Memory B cell (primary cell): ENCODE results near the gene SEC61A1.

Experiments
- ATAC-seq: fragments of 150-1000 bp; cut with Tn5 transposase; 2 replicates; pipeline ENCODE4 v1.10.0; 2021; ENCODE audit warnings: low read depth, mild to moderate bottlenecking, moderate library complexity
- DNase-seq, 2 donors: peaks; one replicate each; pipeline ENCODE4 v3.0.0; 2022; ENCODE audit warnings: low spot score in 2 of 2
- H3K27ac Mint-ChIP-seq: one replicate; pipeline ENCODE4 v1.8.0; 2022; ENCODE audit warnings: mild to moderate bottlenecking, moderate library complexity, mixed read lengths
- H3K27me3 Mint-ChIP-seq: one replicate; pipeline ENCODE4 v1.8.0; 2022; ENCODE audit warnings: mixed read lengths
- H3K36me3 Mint-ChIP-seq: one replicate; pipeline ENCODE4 v1.8.0; 2022; ENCODE audit warnings: mild to moderate bottlenecking, mixed read lengths
- H3K4me1 Mint-ChIP-seq: one replicate; pipeline ENCODE4 v1.8.0; 2022; ENCODE audit warnings: mixed read lengths
- H3K4me3 Mint-ChIP-seq: one replicate; pipeline ENCODE4 v1.8.0; 2022; ENCODE audit warnings: mild to moderate bottlenecking, moderate library complexity, mixed read lengths
- H3K9me3 Mint-ChIP-seq: one replicate; pipeline ENCODE4 v1.8.0; 2022; ENCODE audit warnings: mixed read lengths

The SEC61A1 gene

GRCh38 chr3:128095222-128095703 lies 43.0 kb downstream of the SEC61A1 start:
- peaks cover 21% of the 10 kb centered on the region for H3K36me3 Mint-ChIP-seq
- H3K4me1 Mint-ChIP-seq: no peaks in the 10 kb centered on the region
- no peaks in the 10 kb centered on the region for H3K27me3 Mint-ChIP-seq
- DNase-seq: peak; percentile 71 to 82
- H3K27ac Mint-ChIP-seq: no peak overlapping the region
- ATAC-seq: peak; percentile 100
- H3K4me3 Mint-ChIP-seq: no peak overlapping the region
- H3K9me3 Mint-ChIP-seq: no peaks in the 10 kb centered on the region

GRCh38 chr3:128098234-128098633 lies 46.0 kb downstream of the SEC61A1 start:
- H3K4me1 Mint-ChIP-seq: no peaks in the 10 kb centered on the region
- peaks cover 26% of the 10 kb centered on the region for H3K36me3 Mint-ChIP-seq
- H3K27me3 Mint-ChIP-seq: no peaks in the 10 kb centered on the region
- no peaks in the 10 kb centered on the region for H3K9me3 Mint-ChIP-seq
- H3K4me3 Mint-ChIP-seq: no peak overlapping the region
- no peak overlapping the region for H3K27ac Mint-ChIP-seq
- DNase-seq: no peak
- ATAC-seq: no peak

- DNase-seq: no peak
- Mint-ChIP-seq H3K27me3 (no peaks in the 10 kb centered on the region), H3K36me3 (peaks cover 38% of the 10 kb centered on the region), H3K9me3 (no peaks in the 10 kb centered on the region), H3K4me1 (no peaks in the 10 kb centered on the region), H3K27ac (no peak overlapping the region), H3K4me3 (no peak overlapping the region)
- ATAC-seq: no peak
Observed at GRCh38 chr3:128100161-128100560, 47.9 kb downstream of the SEC61A1 start.

GRCh38 chr3:128100638-128101037 lies 48.4 kb downstream of the SEC61A1 start:
- no peak for ATAC-seq
- DNase-seq: no peak
- H3K36me3 Mint-ChIP-seq: peaks cover 38% of the 10 kb centered on the region
- no peaks in the 10 kb centered on the region for H3K27me3 Mint-ChIP-seq
- no peak overlapping the region for H3K27ac Mint-ChIP-seq
- H3K4me1 Mint-ChIP-seq: no peaks in the 10 kb centered on the region
- no peaks in the 10 kb centered on the region for H3K9me3 Mint-ChIP-seq
- no peak overlapping the region for H3K4me3 Mint-ChIP-seq

- peaks cover 24% of the 10 kb centered on the region for H3K36me3 Mint-ChIP-seq
- no peak for ATAC-seq
Observed at GRCh38 chr3:128103136-128103676, 51.0 kb downstream of the SEC61A1 start.

GRCh38 chr3:128107834-128108233 lies 55.6 kb downstream of the SEC61A1 start:
- H3K27ac Mint-ChIP-seq: no peak overlapping the region
- DNase-seq: no peak
- peaks cover 11% of the 10 kb centered on the region for H3K4me1 Mint-ChIP-seq
- H3K27me3 Mint-ChIP-seq: no peaks in the 10 kb centered on the region
- no peaks in the 10 kb centered on the region for H3K9me3 Mint-ChIP-seq
- ATAC-seq: no peak
- H3K36me3 Mint-ChIP-seq: peaks cover 26% of the 10 kb centered on the region
- no peak overlapping the region for H3K4me3 Mint-ChIP-seq

More at GRCh38 chr3:128103136-128103676, 51.0 kb downstream of the SEC61A1 start:
- DNase-seq: no peak
- no peak overlapping the region for H3K4me3 Mint-ChIP-seq
- no peak overlapping the region for H3K27ac Mint-ChIP-seq
- H3K4me1 Mint-ChIP-seq: peaks cover 4% of the 10 kb centered on the region
- no peaks in the 10 kb centered on the region for H3K9me3 Mint-ChIP-seq
- H3K27me3 Mint-ChIP-seq: no peaks in the 10 kb centered on the region

GRCh38 chr3:128111147-128111546 lies 58.9 kb downstream of the SEC61A1 start:
- ATAC-seq: no peak
- H3K36me3 Mint-ChIP-seq: peaks cover 15% of the 10 kb centered on the region
- no peak overlapping the region for H3K4me3 Mint-ChIP-seq

GRCh38 chr3:128112357-128112968 lies 60.2 kb downstream of the SEC61A1 start:
- ATAC-seq: peak; percentile 83
- Mint-ChIP-seq H3K27ac (peak overlapping the region; percentile 94), H3K27me3 (no peaks in the 10 kb centered on the region), H3K4me1 (peaks cover 23% of the 10 kb centered on the region), H3K36me3 (peaks cover 18% of the 10 kb centered on the region), H3K9me3 (no peaks in the 10 kb centered on the region), H3K4me3 (peak overlapping the region; percentile 19)
- peak in 1 of 2 donors; percentile 9 for DNase-seq

More at GRCh38 chr3:128111147-128111546, 58.9 kb downstream of the SEC61A1 start:
- Mint-ChIP-seq H3K27me3 (no peaks in the 10 kb centered on the region), H3K4me1 (peaks cover 26% of the 10 kb centered on the region), H3K27ac (no peak overlapping the region), H3K9me3 (no peaks in the 10 kb centered on the region)
- DNase-seq: no peak

GRCh38 chr3:128113817-128114794 lies 61.9 kb downstream of the SEC61A1 start:
- Mint-ChIP-seq H3K27me3 (no peaks in the 10 kb centered on the region), H3K9me3 (no peaks in the 10 kb centered on the region), H3K4me1 (peaks cover 23% of the 10 kb centered on the region), H3K4me3 (peak overlapping the region; percentile 53), H3K27ac (peak overlapping the region; percentile 94), H3K36me3 (peaks cover 27% of the 10 kb centered on the region)
- DNase-seq: peak in 1 of 2 donors; percentile 4
- ATAC-seq: peak; percentile 78
